Activated T-helper 1 cell treated with anti-CD3 and anti-CD28 coated beads, Interleukin-2, amount 50 U/mL, for 16 hours (primary cell): ENCODE measurements around the gene WDFY2.
A peak's percentile ranks its signal among the peaks of the same experiment; 100 is the strongest.

Source experiments
- DNase-seq, 2 donors: peaks; one replicate each; pipeline ENCODE4 v3.0.0-alpha.2; 2020; ENCODE audit warnings: low read depth in 1 of 2, low spot score in 1 of 2

Gene WDFY2

GRCh38 chr13:51811046-51811445 is 226.8 kb downstream of the WDFY2 start:
- DNase-seq = no peak

DNA sequence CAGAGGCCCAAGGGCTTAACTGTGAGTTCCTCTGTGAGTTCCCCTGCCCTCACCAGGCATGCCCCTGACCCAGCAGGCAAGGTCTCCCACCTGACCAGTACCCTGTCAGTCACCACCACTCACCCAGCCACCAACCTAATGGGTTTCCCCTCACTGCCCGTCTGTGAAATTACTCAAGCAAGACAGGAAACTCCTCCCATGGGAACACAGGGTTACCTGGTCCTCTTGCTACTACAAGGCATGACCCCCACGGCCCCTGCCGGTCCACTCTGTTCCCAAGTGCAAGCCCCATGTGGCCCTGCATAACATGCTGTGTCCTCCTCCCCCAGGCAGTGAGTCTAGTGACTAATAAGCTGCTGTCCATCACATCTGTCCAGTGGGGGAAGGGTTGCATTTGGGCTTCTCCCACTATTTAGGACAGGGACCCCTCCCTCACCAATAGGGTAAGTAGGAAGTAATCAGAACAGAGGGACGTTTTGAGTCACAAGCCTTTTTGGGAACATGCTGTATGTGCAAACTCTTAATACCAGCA is 227.7 kb downstream of the WDFY2 start:
- DNase-seq = no peak

DNA sequence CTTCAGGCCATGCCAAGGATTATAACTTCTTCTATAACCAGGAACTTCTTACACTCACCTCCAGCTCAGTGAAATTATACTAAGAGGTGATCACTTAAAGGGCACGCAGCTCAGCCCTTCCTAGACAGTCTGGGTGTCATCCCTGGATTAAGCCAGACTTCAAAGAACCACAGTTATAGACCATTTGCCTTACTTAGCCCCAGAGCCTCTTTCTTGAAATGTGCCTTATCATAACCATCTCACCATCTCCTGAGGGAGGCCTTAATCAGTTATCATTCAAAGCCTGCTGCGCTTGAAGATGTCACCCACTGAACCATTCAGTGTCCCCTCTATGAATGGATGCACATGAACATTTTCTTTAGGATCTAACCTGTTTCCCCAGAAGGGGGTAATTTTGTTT is 229.8 kb downstream of the WDFY2 start:
- DNase-seq = no peak

GRCh38 chr13:51814825-51815650 is 230.8 kb downstream of the WDFY2 start:
- DNase-seq = peak; percentile 49 to 52

DNA sequence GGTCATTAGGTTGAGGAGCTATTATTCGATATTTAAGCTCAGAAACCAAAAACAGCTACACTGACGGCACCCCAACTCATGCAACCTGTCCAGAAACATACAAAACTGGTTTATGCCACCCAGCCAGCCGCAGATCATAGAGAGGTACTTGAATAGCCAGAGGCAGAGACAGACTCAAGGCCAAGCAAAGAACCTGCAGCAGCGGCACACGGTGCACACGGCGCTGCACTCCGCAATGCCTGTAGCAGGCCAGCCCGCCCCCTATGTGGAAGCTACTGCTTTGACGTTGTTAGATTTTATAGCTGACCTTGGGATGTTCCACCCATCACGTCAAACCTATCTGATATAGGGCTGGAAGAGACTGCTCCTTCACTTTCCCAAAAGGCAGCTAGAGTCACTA is 231.6 kb downstream of the WDFY2 start:
- no peak for DNase-seq

GRCh38 chr13:51816604-51817249 is 232.5 kb downstream of the WDFY2 start:
- no peak for DNase-seq
